HG02938 (cell line): ENCODE results near the gene PKN2.
"Not testable (repeated sequence)": the region's sequence is repeated elsewhere in the genome, so short reads cannot be mapped to it uniquely, and the experiment has no call there.

Experiments used
- ATAC-seq: cut with Tn5 transposase; IDR thresholded peaks from one replicate; pipeline ENCODE4 v1.9.1; 2021; ENCODE audit warnings: mild to moderate bottlenecking, moderate library complexity; ENCODE audit not compliant: unreplicated experiment

PKN2 gene

GRCh38 chr1:88784551-88784950, 100.5 kb downstream of the PKN2 start:
- ATAC-seq, result no peak

GRCh38 chr1:88787023-88787903, 103.2 kb downstream of the PKN2 start:
- ATAC-seq, result no peak

- no peak for ATAC-seq
These were observed 107.1 kb downstream of the PKN2 start for GRCh38 chr1:88791192-88791591.

- ATAC-seq, result no peak
These were observed 115.4 kb downstream of the PKN2 start for GRCh38 chr1:88799491-88799890.

GRCh38 chr1:88800382-88801051, 116.4 kb downstream of the PKN2 start:
- ATAC-seq, result no peak

GRCh38 chr1:88801575-88802208, 117.6 kb downstream of the PKN2 start:
- no peak for ATAC-seq

GRCh38 chr1:88802404-88802803, 118.3 kb downstream of the PKN2 start:
- no peak for ATAC-seq

GRCh38 chr1:88802950-88803349, 118.9 kb downstream of the PKN2 start:
- no peak for ATAC-seq

GRCh38 chr1:88803444-88803843, 119.4 kb downstream of the PKN2 start:
- no peak for ATAC-seq

- no peak for ATAC-seq
These were observed 128.3 kb downstream of the PKN2 start for GRCh38 chr1:88812366-88812765.

- no peak for ATAC-seq
These were observed 129.4 kb downstream of the PKN2 start for GRCh38 chr1:88813471-88813870.

GRCh38 chr1:88819642-88820041, 135.6 kb downstream of the PKN2 start:
- not testable (repeated sequence) for ATAC-seq

- ATAC-seq, result no peak
These were observed 141.6 kb downstream of the PKN2 start for GRCh38 chr1:88825721-88826120.

- ATAC-seq, result no peak
These were observed 163.6 kb downstream of the PKN2 start for GRCh38 chr1:88847643-88848042.

- no peak for ATAC-seq
These were observed 167.4 kb downstream of the PKN2 start for GRCh38 chr1:88851303-88852063.

- no peak for ATAC-seq
These were observed 183.9 kb downstream of the PKN2 start for GRCh38 chr1:88867743-88868521.

- not testable (repeated sequence) for ATAC-seq
These were observed 185.6 kb downstream of the PKN2 start for GRCh38 chr1:88869644-88870043.

- no peak for ATAC-seq
These were observed 189.8 kb downstream of the PKN2 start for GRCh38 chr1:88873737-88874349.

- no peak for ATAC-seq
These were observed 191.5 kb downstream of the PKN2 start for GRCh38 chr1:88875595-88875994.
